ENCODE data around the gene RASGRP3. TPM values are rescaled to one million over a fixed set of nuclear protein-coding genes. Genes with fewer than 3 reads are reported as not detected.

The RASGRP3 gene
- total RNA-seq, 1 experiment from 2014 or later, result 0.59 TPM

DNA sequence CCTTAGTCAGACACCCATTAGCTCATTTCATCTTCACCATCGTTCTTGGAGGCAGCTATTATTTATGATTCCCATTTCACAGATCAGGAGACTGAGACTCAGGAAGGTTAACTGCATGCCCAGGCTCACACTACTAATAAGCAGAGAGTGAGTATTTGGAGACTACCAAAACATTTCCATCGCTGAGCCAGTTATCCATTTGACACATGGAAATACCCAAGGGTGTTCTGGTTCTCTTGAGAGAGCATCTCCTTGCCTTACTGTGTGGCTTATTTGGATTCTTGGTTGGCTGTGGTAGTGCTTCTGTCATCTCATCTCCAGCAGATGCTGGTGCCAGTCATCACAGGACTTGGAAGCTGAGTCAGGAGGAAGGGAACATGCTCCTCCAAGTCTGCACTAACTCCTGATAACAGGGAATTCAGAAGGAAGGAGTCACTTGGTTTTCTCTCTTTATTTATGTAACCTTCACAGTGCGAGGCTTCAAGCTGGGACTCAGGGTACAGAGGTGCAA lies 55.2 kb downstream of the RASGRP3 start:
- Histone ChIP-seq H3K9ac (ENCODE audit: low read length) (no peak overlapping the region), H3K9me3 (ENCODE audit: control insufficient read depth in 1 of 2, insufficient read depth in 1 of 2, low read depth in 1 of 2, low read length in 2 of 2) (no peaks in the 10 kb centered on the region), H3K9me2 (ENCODE audit: insufficient read depth) (0 out of 2 replicates have a peak, but pooled peaks cover 2% of the 10 kb centered on the region), H3K4me1 (ENCODE audit: control insufficient read depth in 1 of 2, insufficient read depth in 2 of 2, low read length in 2 of 2) (peaks cover 0 to 4% of the 10 kb centered on the region in 2 experiments; a peak in 1 of 4 replicates), H3K4me2 (ENCODE audit: low read length) (no peak overlapping the region), H3K79me2 (ENCODE audit: insufficient read depth, low read length) (no peaks in the 10 kb centered on the region), H3K27ac (ENCODE audit: low read depth, low read length) (no peak overlapping the region), H3K27me3 (ENCODE audit: insufficient read depth, low read length) (no peaks in the 10 kb centered on the region), H3K4me3 (replicated peaks in 1 of 2; ENCODE audit: low read depth in 1 of 2, low read length in 2 of 2) (no peak overlapping the region), H4K20me1 (ENCODE audit: insufficient read depth) (no peaks in the 10 kb centered on the region), H2AFZ (ENCODE audit: low read depth, low read length, poor library complexity, severe bottlenecking) (no peak overlapping the region), H3K36me3 (ENCODE audit: control insufficient read depth in 1 of 2, insufficient read depth in 2 of 2, low read length in 2 of 2) (no peaks in the 10 kb centered on the region)
- CTCF ChIA-PET, result no interaction called here
- BruUV-seq (replicated peaks), result no TSS peak
- TF ChIP-seq POLR2AphosphoS5 (IDR thresholded peaks at IDR 0.05; ENCODE audit: low read depth, low read length) (no peak), EGR1 (IDR thresholded peaks at IDR 0.05; ENCODE audit: low read depth) (no peak), MAX (IDR thresholded peaks at IDR 0.05) (no peak)
- TF ChIP-seq, protein P1, sequence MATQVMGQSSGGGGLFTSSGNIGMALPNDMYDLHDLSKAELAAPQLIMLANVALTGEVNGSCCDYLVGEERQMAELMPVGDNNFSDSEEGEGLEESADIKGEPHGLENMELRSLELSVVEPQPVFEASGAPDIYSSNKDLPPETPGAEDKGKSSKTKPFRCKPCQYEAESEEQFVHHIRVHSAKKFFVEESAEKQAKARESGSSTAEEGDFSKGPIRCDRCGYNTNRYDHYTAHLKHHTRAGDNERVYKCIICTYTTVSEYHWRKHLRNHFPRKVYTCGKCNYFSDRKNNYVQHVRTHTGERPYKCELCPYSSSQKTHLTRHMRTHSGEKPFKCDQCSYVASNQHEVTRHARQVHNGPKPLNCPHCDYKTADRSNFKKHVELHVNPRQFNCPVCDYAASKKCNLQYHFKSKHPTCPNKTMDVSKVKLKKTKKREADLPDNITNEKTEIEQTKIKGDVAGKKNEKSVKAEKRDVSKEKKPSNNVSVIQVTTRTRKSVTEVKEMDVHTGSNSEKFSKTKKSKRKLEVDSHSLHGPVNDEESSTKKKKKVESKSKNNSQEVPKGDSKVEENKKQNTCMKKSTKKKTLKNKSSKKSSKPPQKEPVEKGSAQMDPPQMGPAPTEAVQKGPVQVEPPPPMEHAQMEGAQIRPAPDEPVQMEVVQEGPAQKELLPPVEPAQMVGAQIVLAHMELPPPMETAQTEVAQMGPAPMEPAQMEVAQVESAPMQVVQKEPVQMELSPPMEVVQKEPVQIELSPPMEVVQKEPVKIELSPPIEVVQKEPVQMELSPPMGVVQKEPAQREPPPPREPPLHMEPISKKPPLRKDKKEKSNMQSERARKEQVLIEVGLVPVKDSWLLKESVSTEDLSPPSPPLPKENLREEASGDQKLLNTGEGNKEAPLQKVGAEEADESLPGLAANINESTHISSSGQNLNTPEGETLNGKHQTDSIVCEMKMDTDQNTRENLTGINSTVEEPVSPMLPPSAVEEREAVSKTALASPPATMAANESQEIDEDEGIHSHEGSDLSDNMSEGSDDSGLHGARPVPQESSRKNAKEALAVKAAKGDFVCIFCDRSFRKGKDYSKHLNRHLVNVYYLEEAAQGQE (IDR thresholded peaks at IDR 0.05; ENCODE audit: low read depth), result no peak
- TF ChIP-seq, protein P2, sequence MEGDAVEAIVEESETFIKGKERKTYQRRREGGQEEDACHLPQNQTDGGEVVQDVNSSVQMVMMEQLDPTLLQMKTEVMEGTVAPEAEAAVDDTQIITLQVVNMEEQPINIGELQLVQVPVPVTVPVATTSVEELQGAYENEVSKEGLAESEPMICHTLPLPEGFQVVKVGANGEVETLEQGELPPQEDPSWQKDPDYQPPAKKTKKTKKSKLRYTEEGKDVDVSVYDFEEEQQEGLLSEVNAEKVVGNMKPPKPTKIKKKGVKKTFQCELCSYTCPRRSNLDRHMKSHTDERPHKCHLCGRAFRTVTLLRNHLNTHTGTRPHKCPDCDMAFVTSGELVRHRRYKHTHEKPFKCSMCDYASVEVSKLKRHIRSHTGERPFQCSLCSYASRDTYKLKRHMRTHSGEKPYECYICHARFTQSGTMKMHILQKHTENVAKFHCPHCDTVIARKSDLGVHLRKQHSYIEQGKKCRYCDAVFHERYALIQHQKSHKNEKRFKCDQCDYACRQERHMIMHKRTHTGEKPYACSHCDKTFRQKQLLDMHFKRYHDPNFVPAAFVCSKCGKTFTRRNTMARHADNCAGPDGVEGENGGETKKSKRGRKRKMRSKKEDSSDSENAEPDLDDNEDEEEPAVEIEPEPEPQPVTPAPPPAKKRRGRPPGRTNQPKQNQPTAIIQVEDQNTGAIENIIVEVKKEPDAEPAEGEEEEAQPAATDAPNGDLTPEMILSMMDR (IDR thresholded peaks at IDR 0.05 in 2 of 3, conservative IDR thresholded peaks at IDR 0.05 in 1 of 3; ENCODE audit: borderline replicate concordance in 1 of 3, insufficient read depth in 1 of 3, low read depth in 2 of 3, low read length in 2 of 3), result no peak
- DNase-seq (ENCODE audit: low read depth, low spot score), result no peak
- intact Hi-C loops (cut with micrococcal nuclease), result no loop called here
- RAD21 ChIA-PET (ENCODE audit: low non-redundant PET in 1 of 2, low total read pairs in 2 of 2, uncharacterized antibody in 2 of 2, unreplicated experiment in 2 of 2), result no interaction called here
- POLR2A ChIA-PET, result no interaction called here
- no peak for ATAC-seq

Measured in HCT116 (cell line).